WTC11 (cell line): ENCODE measurements around the gene DLGAP5. TPM values are rescaled to one million over a fixed set of nuclear protein-coding genes. Genes with fewer than 3 reads are reported as not detected.

ENCODE experiments used
- ATAC-seq: fragments of 200-7000 bp; cut with Tn5 transposase; 2 replicates; pipeline ENCODE4 v1.10.0; 2021; ENCODE audit warnings: mild to moderate bottlenecking, moderate library complexity
- CTCF ChIA-PET: fragments of 300-600 bp; sonication (Branson Sonifier 250); formaldehyde crosslinking; loops from one replicate; lab custom pipeline; 2021; ENCODE audit warnings: antibody characterized with exemption; lab: Charles Lee
- POLR2A ChIA-PET: fragments of 350-600 bp; sonication (Branson Sonifier 250); formaldehyde crosslinking; loops from one replicate; lab custom pipeline; 2021; ENCODE audit warnings: antibody characterized with exemption; lab: Charles Lee
- DNase-seq: peaks from one replicate; pipeline ENCODE4 v3.0.0; 2021; ENCODE audit warnings: low spot score
- H3K27ac Mint-ChIP-seq: 2 replicates; pipeline ENCODE4 v1.8.0; 2021; ENCODE audit warnings: mixed read lengths
- H3K27me3 Mint-ChIP-seq: 2 replicates; pipeline ENCODE4 v1.8.0; 2021; ENCODE audit warnings: low read depth, mild to moderate bottlenecking, moderate library complexity, mixed read lengths
- H3K36me3 Mint-ChIP-seq: 2 replicates; pipeline ENCODE4 v1.8.0; 2021; ENCODE audit warnings: mixed read lengths
- H3K4me1 Mint-ChIP-seq: 2 replicates; pipeline ENCODE4 v1.8.0; 2022; ENCODE audit warnings: mixed read lengths
- H3K4me3 Mint-ChIP-seq: 2 replicates; pipeline ENCODE4 v1.8.0; 2021; ENCODE audit warnings: mild to moderate bottlenecking, moderate library complexity, mixed read lengths
- H3K9me3 Mint-ChIP-seq: 2 replicates; pipeline ENCODE4 v1.8.0; 2021; ENCODE audit warnings: mixed read lengths
- ATF1 ChIP-seq: sonication (generic); formaldehyde crosslinking; IDR thresholded peaks from 2 replicates; pipeline ENCODE4 v1.8.1; 2023; ENCODE audit warnings: mild to moderate bottlenecking, moderate library complexity, missing genetic modification reagents
- CREB1 ChIP-seq: sonication (generic); formaldehyde crosslinking; IDR thresholded peaks from 2 replicates; pipeline ENCODE4 v1.8.0; 2023; ENCODE audit warnings: mild to moderate bottlenecking, missing genetic modification reagents
- E2F5 ChIP-seq: sonication (generic); formaldehyde crosslinking; IDR thresholded peaks from 2 replicates; pipeline ENCODE4 v1.8.1; 2022; ENCODE audit warnings: mild to moderate bottlenecking, moderate library complexity, missing genetic modification reagents
- EMX1 ChIP-seq: fragments of 250-450 bp; sonication (Bioruptor Pico); IDR thresholded peaks from 2 replicates; pipeline ENCODE4 v1.8.0; 2021; ENCODE audit warnings: mild to moderate bottlenecking
- ETV6 ChIP-seq: sonication (generic); formaldehyde crosslinking; IDR thresholded peaks from 2 replicates; pipeline ENCODE4 v1.8.1; 2022; ENCODE audit warnings: mild to moderate bottlenecking, missing genetic modification reagents
- NR2C2 ChIP-seq: sonication (generic); formaldehyde crosslinking; IDR thresholded peaks from 2 replicates; pipeline ENCODE4 v1.8.0; 2022; ENCODE audit warnings: mild to moderate bottlenecking, missing genetic modification reagents
- NR3C1 ChIP-seq: sonication (generic); formaldehyde crosslinking; conservative IDR thresholded peaks from 2 replicates; pipeline ENCODE4 v1.8.1; 2023; ENCODE audit warnings: low read depth, mild to moderate bottlenecking, missing genetic modification reagents
- PREB ChIP-seq: sonication (generic); formaldehyde crosslinking; IDR thresholded peaks from 2 replicates; pipeline ENCODE4 v1.8.1; 2022; ENCODE audit warnings: mild to moderate bottlenecking, missing genetic modification reagents, moderate library complexity, borderline replicate concordance
- RORB ChIP-seq: fragments of 250-450 bp; sonication (Bioruptor Pico); IDR thresholded peaks from 2 replicates; pipeline ENCODE4 v1.9.0; 2021; ENCODE audit warnings: mild to moderate bottlenecking
- TEAD4 ChIP-seq: sonication (generic); formaldehyde crosslinking; IDR thresholded peaks from 2 replicates; pipeline ENCODE4 v1.8.0; 2022; ENCODE audit warnings: mild to moderate bottlenecking, missing genetic modification reagents
- TP53 ChIP-seq: sonication (generic); formaldehyde crosslinking; IDR thresholded peaks from 2 replicates; pipeline ENCODE4 v1.8.1; 2023; ENCODE audit warnings: mild to moderate bottlenecking, missing genetic modification reagents
- ZNF219 ChIP-seq: sonication (generic); formaldehyde crosslinking; IDR thresholded peaks from 2 replicates; pipeline ENCODE4 v1.8.0; 2023; ENCODE audit warnings: missing genetic modification reagents, mild to moderate bottlenecking, borderline replicate concordance
- ZNF281 ChIP-seq: sonication (generic); formaldehyde crosslinking; IDR thresholded peaks from 2 replicates; pipeline ENCODE4 v1.8.0; 2023; ENCODE audit warnings: mild to moderate bottlenecking, missing genetic modification reagents
- ZNF317 ChIP-seq: sonication (generic); formaldehyde crosslinking; IDR thresholded peaks from 2 replicates; pipeline ENCODE4 v1.8.1; 2023; ENCODE audit warnings: low read depth, mild to moderate bottlenecking, moderate library complexity, missing genetic modification reagents, borderline replicate concordance
- total RNA-seq: library from RNA; stranded (reverse); gene quantifications from 3 replicates; pipeline ENCODE4 v1.2.3, GENCODE V29; 2021
- TF ChIP-seq, protein P1 (sequence below): fragments of 200-600 bp; IDR thresholded peaks from 2 replicates; pipeline ENCODE4 v1.8.0; 2022; ENCODE audit warnings: antibody characterized with exemption
- TF ChIP-seq, protein P2 (sequence below): sonication (generic); formaldehyde crosslinking; IDR thresholded peaks from 2 replicates; pipeline ENCODE4 v1.8.1; 2023; ENCODE audit warnings: mild to moderate bottlenecking, missing genetic modification reagents
- TF ChIP-seq, protein P3 (sequence below): sonication (generic); formaldehyde crosslinking; IDR thresholded peaks from 2 replicates; pipeline ENCODE4 v1.8.0; 2022; ENCODE audit warnings: missing genetic modification reagents

DLGAP5 gene
- total RNA-seq, 1 experiment from 2014 or later = 141 TPM

DNA sequence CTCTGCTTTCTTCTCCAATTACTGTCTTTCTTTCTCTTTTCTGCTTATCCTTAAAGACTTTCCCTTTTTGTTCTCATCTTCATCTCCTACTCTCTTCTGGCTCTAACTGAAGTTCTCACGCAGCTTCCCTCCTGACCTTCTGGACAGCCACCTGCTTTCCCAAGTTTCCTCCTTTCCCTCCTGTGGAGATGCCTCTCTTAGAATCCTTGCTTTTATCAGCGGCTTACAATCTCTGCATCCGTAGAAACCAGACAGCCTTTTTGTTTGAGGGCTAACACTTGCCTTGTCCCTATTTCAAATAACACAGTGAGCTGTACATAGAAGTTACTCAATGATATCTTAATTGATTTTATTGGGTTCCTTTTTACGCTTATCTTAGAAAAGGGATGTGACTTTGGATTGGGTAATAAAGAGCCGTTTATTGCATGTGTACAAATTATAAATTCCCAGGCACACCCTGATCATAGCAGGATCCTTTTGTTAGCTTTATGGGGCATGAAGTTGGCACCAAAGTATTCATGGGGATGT lies 64.4 kb downstream of the DLGAP5 start (continued):
- TF ChIP-seq, protein P1, sequence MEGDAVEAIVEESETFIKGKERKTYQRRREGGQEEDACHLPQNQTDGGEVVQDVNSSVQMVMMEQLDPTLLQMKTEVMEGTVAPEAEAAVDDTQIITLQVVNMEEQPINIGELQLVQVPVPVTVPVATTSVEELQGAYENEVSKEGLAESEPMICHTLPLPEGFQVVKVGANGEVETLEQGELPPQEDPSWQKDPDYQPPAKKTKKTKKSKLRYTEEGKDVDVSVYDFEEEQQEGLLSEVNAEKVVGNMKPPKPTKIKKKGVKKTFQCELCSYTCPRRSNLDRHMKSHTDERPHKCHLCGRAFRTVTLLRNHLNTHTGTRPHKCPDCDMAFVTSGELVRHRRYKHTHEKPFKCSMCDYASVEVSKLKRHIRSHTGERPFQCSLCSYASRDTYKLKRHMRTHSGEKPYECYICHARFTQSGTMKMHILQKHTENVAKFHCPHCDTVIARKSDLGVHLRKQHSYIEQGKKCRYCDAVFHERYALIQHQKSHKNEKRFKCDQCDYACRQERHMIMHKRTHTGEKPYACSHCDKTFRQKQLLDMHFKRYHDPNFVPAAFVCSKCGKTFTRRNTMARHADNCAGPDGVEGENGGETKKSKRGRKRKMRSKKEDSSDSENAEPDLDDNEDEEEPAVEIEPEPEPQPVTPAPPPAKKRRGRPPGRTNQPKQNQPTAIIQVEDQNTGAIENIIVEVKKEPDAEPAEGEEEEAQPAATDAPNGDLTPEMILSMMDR = no peak

GRCh38 chr14:55126034-55126433 lies 65.4 kb downstream of the DLGAP5 start:
- no peak for DNase-seq
- ChIA-PET CTCF (no interaction called here), POLR2A (no interaction called here)
- no peak overlapping the region for H3K27ac Mint-ChIP-seq
- peaks cover 6% of the 10 kb centered on the region for H3K4me1 Mint-ChIP-seq
- H3K36me3 Mint-ChIP-seq = no peaks in the 10 kb centered on the region
- no peak overlapping the region for H3K4me3 Mint-ChIP-seq
- TF ChIP-seq, protein P2, sequence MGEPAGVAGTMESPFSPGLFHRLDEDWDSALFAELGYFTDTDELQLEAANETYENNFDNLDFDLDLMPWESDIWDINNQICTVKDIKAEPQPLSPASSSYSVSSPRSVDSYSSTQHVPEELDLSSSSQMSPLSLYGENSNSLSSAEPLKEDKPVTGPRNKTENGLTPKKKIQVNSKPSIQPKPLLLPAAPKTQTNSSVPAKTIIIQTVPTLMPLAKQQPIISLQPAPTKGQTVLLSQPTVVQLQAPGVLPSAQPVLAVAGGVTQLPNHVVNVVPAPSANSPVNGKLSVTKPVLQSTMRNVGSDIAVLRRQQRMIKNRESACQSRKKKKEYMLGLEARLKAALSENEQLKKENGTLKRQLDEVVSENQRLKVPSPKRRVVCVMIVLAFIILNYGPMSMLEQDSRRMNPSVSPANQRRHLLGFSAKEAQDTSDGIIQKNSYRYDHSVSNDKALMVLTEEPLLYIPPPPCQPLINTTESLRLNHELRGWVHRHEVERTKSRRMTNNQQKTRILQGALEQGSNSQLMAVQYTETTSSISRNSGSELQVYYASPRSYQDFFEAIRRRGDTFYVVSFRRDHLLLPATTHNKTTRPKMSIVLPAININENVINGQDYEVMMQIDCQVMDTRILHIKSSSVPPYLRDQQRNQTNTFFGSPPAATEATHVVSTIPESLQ (CRISPR knock-in tag) = no peak
- TF ChIP-seq ATF1 (CRISPR knock-in tag) = no peak
- TF ChIP-seq ZNF317 = no peak
- no peak for TF ChIP-seq EMX1 (CRISPR knock-in tag)
- no peak for TF ChIP-seq RORB (CRISPR knock-in tag)
- TF ChIP-seq, protein P3, sequence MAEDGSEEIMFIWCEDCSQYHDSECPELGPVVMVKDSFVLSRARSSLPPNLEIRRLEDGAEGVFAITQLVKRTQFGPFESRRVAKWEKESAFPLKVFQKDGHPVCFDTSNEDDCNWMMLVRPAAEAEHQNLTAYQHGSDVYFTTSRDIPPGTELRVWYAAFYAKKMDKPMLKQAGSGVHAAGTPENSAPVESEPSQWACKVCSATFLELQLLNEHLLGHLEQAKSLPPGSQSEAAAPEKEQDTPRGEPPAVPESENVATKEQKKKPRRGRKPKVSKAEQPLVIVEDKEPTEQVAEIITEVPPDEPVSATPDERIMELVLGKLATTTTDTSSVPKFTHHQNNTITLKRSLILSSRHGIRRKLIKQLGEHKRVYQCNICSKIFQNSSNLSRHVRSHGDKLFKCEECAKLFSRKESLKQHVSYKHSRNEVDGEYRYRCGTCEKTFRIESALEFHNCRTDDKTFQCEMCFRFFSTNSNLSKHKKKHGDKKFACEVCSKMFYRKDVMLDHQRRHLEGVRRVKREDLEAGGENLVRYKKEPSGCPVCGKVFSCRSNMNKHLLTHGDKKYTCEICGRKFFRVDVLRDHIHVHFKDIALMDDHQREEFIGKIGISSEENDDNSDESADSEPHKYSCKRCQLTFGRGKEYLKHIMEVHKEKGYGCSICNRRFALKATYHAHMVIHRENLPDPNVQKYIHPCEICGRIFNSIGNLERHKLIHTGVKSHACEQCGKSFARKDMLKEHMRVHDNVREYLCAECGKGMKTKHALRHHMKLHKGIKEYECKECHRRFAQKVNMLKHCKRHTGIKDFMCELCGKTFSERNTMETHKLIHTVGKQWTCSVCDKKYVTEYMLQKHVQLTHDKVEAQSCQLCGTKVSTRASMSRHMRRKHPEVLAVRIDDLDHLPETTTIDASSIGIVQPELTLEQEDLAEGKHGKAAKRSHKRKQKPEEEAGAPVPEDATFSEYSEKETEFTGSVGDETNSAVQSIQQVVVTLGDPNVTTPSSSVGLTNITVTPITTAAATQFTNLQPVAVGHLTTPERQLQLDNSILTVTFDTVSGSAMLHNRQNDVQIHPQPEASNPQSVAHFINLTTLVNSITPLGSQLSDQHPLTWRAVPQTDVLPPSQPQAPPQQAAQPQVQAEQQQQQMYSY (CRISPR knock-in tag) = no peak
- TF ChIP-seq E2F5 (CRISPR knock-in tag) = no peak
- no peak for TF ChIP-seq TP53 (CRISPR knock-in tag)
- peaks cover 51% of the 10 kb centered on the region for H3K27me3 Mint-ChIP-seq
- no peaks in the 10 kb centered on the region for H3K9me3 Mint-ChIP-seq
- ATAC-seq = no peak

DNA sequence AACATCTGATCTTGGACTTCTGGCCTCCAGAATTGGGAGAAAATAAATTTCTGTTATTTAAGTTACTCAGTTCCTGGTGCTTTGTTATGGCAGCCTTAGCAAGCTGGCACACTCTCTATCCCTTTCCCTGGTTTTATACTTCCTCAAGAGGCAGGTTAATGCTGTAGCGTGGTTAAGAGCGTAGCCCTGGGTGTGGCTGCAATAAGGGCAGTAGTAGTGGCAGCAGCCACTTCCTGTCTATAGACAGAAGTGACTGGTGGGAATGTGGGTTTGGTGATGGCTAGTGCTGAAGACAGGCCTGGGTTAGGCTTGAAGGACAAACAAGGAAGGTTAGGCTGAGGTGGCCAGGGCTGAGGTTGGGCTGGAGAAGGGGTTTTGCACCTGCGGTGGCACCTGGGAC lies 66.0 kb downstream of the DLGAP5 start:
- ATAC-seq (no peak), DNase-seq (no peak)
- Mint-ChIP-seq H3K27me3 (peaks cover 47% of the 10 kb centered on the region), H3K9me3 (no peaks in the 10 kb centered on the region), H3K27ac (no peak overlapping the region), H3K4me1 (peaks cover 9% of the 10 kb centered on the region), H3K4me3 (no peak overlapping the region), H3K36me3 (no peaks in the 10 kb centered on the region)
- ChIA-PET CTCF (no interaction called here), POLR2A (no interaction called here)
- TF ChIP-seq ZNF281 (CRISPR knock-in tag) (no peak), PREB (no peak), NR2C2 (no peak), TEAD4 (CRISPR knock-in tag) (no peak), E2F5 (CRISPR knock-in tag) (no peak), ETV6 (CRISPR knock-in tag) (no peak), CREB1 (no peak), NR3C1 (no peak), ZNF219 (CRISPR knock-in tag) (no peak)
